Naive B cell (primary cell): ENCODE data around the gene DGCR6. TPM values are rescaled to one million over a fixed set of nuclear protein-coding genes. Genes with fewer than 3 reads are reported as not detected.
A peak's percentile ranks its signal among the peaks of the same experiment; 100 is the strongest.
"Not testable (repeated sequence)": the region's sequence is repeated elsewhere in the genome, so short reads cannot be mapped to it uniquely, and the experiment has no call there.

ENCODE experiments used
- ATAC-seq, 2 donors: fragments of 150-1000 bp; cut with Tn5 transposase; 2 replicates each; pipeline ENCODE4 v1.10.0; 2021; ENCODE audit warnings: low read depth in 2 of 2, mild to moderate bottlenecking in 2 of 2, moderate library complexity in 2 of 2
- DNase-seq: peaks from one replicate; pipeline ENCODE4 v3.0.0; 2022
- H3K27ac Mint-ChIP-seq, 6 donors: one replicate each; pipeline ENCODE4 v1.8.0; 2020 to 2022; ENCODE audit warnings: mild to moderate bottlenecking in 6 of 6, mixed read lengths in 6 of 6, moderate library complexity in 5 of 6, inconsistent platforms in 2 of 6
- H3K27me3 Mint-ChIP-seq, 3 donors: one replicate each; pipeline ENCODE4 v1.8.0; 2021 to 2022; ENCODE audit warnings: mixed read lengths in 3 of 3, mild to moderate bottlenecking in 1 of 3
- H3K36me3 Mint-ChIP-seq, 2 donors: one replicate each; pipeline ENCODE4 v1.8.0; 2020 to 2022; ENCODE audit warnings: mixed read lengths in 2 of 2, inconsistent platforms in 1 of 2, mild to moderate bottlenecking in 1 of 2
- H3K4me1 Mint-ChIP-seq, 3 donors: one replicate each; pipeline ENCODE4 v1.8.0; 2020 to 2022; ENCODE audit warnings: mixed read lengths in 3 of 3, inconsistent platforms in 1 of 3, mild to moderate bottlenecking in 1 of 3, moderate library complexity in 1 of 3
- H3K4me3 Mint-ChIP-seq, 8 donors: one replicate each; pipeline ENCODE4 v1.8.0; 2020 to 2022; ENCODE audit warnings: mild to moderate bottlenecking in 8 of 8, mixed read lengths in 8 of 8, moderate library complexity in 8 of 8, inconsistent platforms in 2 of 8
- H3K9me3 Mint-ChIP-seq, 7 donors: one replicate each; pipeline ENCODE4 v1.8.0; 2020 to 2022; ENCODE audit warnings: mixed read lengths in 7 of 7, mild to moderate bottlenecking in 5 of 7, inconsistent platforms in 2 of 7, moderate library complexity in 1 of 7
- polyA plus RNA-seq, 6 donors: library from polyadenylated mRNA; unstranded; fragments of 300-500 nt; fragmentation: Illumina TruSeq; gene quantifications; one replicate each; pipeline ENCODE4 v1.2.3, GENCODE V29; 2021; ENCODE audit warnings: low read depth in 6 of 6

DGCR6 gene
- 1 to 10 TPM in 3 of 6 donors, under 1 TPM in 3; 0.58 to 3.0 (median 0.88) TPM for polyA plus RNA-seq

- H3K36me3 Mint-ChIP-seq, result no peaks in the 10 kb centered on the region
- H3K27ac Mint-ChIP-seq, result no peak within 1 kb of the TSS
- H3K4me1 Mint-ChIP-seq, result no peaks in the 10 kb centered on the region
- ATAC-seq, result peak; percentile 92 to 94
- no peaks in the 10 kb centered on the region for H3K9me3 Mint-ChIP-seq
- no peak for DNase-seq
- no peaks in the 10 kb centered on the region for H3K27me3 Mint-ChIP-seq
- no peak within 1 kb of the TSS for H3K4me3 Mint-ChIP-seq
These were observed at the start of gene DGCR6 for GRCh38 chr22:18905540-18906409. Gene DGCR6 (plus strand): TSS chr22:18906320. CDS start chr22:18906375, 55 bp downstream.

DNA sequence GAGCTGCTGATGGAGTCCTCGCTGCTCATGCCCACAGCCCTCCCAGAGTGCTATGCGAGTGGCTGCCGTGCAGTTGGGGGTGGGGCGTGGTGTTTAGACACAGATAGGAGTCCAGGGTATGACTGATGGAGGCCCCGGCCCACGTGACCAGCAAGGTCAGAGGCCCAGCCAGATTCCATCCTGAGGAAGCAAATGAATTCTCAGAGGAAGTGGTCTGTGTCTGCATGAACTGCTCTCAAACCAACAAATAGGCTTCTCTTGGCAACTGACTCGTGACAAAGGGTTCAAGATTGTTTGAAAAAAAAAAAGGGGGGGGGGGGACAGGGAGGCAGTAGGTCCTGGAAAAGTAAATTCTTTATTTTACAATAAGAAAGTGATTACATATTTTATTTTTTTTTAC, 46.8 kb upstream of the DGCR6 start:
- not testable (repeated sequence) for H3K27ac Mint-ChIP-seq, DNase-seq, H3K4me3 Mint-ChIP-seq, H3K4me1 Mint-ChIP-seq, H3K27me3 Mint-ChIP-seq, H3K9me3 Mint-ChIP-seq, ATAC-seq, H3K36me3 Mint-ChIP-seq

GRCh38 chr22:18881260-18881659, 24.9 kb upstream of the DGCR6 start:
- H3K4me3 Mint-ChIP-seq, H3K36me3 Mint-ChIP-seq, H3K27ac Mint-ChIP-seq, DNase-seq, H3K9me3 Mint-ChIP-seq, ATAC-seq, H3K4me1 Mint-ChIP-seq, H3K27me3 Mint-ChIP-seq: not testable (repeated sequence)

DNA sequence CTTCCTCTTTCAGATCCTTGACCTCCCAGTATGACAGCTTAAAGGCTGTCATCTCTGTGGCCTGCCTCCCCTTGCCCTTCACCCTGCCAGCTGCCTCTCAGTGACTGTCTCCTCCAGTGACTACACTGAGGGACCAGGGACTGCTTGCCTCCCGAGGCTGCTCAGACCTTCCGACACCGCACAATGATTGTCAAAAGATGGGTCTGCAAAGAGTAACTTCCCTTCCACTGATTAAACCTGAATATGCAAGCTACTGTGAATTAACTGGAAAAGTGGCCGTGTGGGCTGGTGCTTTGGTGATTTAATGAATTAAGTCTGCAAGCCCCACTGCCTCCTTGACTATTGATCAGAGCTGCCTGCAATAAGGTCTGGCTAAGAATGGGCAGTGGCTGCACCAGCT, 21.7 kb upstream of the DGCR6 start:
- H3K4me3 Mint-ChIP-seq, DNase-seq, H3K9me3 Mint-ChIP-seq: not testable (repeated sequence)

DNA sequence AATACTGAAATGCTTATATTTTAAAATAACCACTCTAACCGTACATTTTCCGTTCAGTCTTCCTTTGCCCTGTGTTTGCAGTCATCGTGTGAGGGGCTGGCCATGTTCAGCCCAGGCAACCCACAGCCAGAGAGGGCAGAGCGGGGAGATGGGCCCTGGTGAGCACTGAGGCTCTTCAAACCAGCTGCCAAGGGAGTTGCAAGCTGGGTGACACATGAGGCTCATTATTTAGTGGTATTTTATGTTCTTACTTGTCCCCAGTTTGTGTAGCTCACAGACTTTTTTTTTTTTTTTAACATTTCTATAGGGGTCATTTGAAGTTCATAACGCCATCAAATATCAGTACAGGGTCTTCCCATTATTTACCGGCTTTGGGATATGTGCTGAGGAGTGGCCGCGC, 18.0 kb upstream of the DGCR6 start:
- Mint-ChIP-seq H3K27me3 (no peaks in the 10 kb centered on the region), H3K36me3 (no peaks in the 10 kb centered on the region), H3K9me3 (peaks cover 0 to 2% (median 0%) of the 10 kb centered on the region in 7 donors), H3K27ac (no peak overlapping the region), H3K4me1 (no peaks in the 10 kb centered on the region), H3K4me3 (no peak overlapping the region)
- ATAC-seq (no peak), DNase-seq (no peak)

More for the DNA sequence above, 21.7 kb upstream of the DGCR6 start:
- not testable (repeated sequence) for H3K36me3 Mint-ChIP-seq, ATAC-seq, H3K27me3 Mint-ChIP-seq, H3K27ac Mint-ChIP-seq, H3K4me1 Mint-ChIP-seq

GRCh38 chr22:18890510-18891192, 15.5 kb upstream of the DGCR6 start:
- ATAC-seq, H3K27ac Mint-ChIP-seq, H3K4me1 Mint-ChIP-seq, H3K9me3 Mint-ChIP-seq, H3K4me3 Mint-ChIP-seq, H3K36me3 Mint-ChIP-seq, DNase-seq, H3K27me3 Mint-ChIP-seq: not testable (repeated sequence)

- H3K36me3 Mint-ChIP-seq, H3K4me3 Mint-ChIP-seq, H3K9me3 Mint-ChIP-seq, DNase-seq, H3K4me1 Mint-ChIP-seq, H3K27me3 Mint-ChIP-seq, H3K27ac Mint-ChIP-seq, ATAC-seq: not testable (repeated sequence)
These were observed 12.3 kb upstream of the DGCR6 start for GRCh38 chr22:18893775-18894174.

- H3K9me3 Mint-ChIP-seq, H3K27ac Mint-ChIP-seq, H3K4me1 Mint-ChIP-seq, H3K4me3 Mint-ChIP-seq, H3K27me3 Mint-ChIP-seq, DNase-seq, H3K36me3 Mint-ChIP-seq, ATAC-seq: not testable (repeated sequence)
These were observed 10.0 kb upstream of the DGCR6 start for GRCh38 chr22:18896037-18896657.

DNA sequence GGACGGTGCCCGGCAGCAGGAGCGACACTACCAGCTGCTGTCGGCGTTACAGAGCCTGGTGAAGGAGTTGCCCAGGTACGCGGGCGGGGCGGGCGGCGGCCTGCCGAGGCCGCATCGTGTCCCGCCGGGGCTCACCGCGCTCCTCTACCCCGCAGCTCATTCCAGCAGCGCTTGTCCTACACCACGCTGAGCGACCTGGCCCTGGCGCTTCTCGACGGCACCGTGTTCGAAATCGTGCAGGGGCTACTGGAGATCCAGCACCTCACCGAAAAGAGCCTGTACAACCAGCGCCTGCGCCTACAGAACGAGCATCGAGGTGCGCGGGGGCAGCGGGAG, 258 bp downstream of the DGCR6 start:
- peak in 1 of 2 donors; percentile 29 for ATAC-seq
- H3K9me3 Mint-ChIP-seq, H3K27me3 Mint-ChIP-seq, H3K27ac Mint-ChIP-seq, H3K4me3 Mint-ChIP-seq, H3K36me3 Mint-ChIP-seq, H3K4me1 Mint-ChIP-seq, DNase-seq: not testable (repeated sequence)

DNA sequence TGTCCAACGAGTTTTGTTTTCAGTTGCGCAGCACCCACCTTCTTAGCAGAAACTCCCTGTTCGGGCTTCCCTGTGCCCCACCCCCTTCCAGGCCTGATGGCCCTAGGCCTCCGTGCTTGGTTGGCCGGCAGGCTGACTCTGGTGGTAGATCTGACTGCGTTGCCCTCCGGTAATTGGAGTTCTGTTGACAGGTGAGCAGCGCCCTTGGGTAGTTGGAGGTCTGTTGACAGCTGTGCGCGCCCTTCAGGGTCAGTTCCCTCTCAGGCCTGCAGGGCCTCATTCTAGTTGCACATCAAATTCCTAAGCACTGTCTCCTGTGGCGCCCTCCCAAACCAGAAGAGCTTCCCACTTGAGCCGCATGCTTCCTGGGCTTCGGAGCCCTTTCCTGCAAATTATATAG, 776 bp downstream of the DGCR6 start:
- DNase-seq, result no peak
- H3K4me1 Mint-ChIP-seq, result no peaks in the 10 kb centered on the region
- ATAC-seq, result peak in 1 of 2 donors; percentile 11
- no peak overlapping the region for H3K4me3 Mint-ChIP-seq
- H3K9me3 Mint-ChIP-seq, result no peaks in the 10 kb centered on the region
- no peaks in the 10 kb centered on the region for H3K27me3 Mint-ChIP-seq
- no peak overlapping the region for H3K27ac Mint-ChIP-seq
- H3K36me3 Mint-ChIP-seq, result no peaks in the 10 kb centered on the region

DNA sequence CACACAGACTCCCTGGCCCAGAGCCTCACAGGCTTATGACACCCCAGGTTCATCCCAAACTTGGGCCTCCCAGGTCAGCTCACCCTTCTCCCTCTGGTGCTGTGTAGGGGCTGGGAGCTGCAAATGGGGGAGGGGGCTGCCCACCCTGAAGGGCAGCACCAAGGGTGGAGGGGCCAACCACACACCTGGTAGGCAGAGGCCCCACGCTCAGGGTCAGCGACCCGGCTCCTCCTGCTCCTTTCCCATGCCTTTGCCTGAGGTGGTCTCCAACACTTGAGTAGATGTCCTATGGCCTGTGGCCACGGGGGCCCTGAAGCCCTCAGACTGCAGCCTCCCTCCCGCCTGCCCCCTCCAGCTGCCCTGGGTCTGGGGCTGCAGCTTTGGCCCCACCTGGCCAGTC, 3.4 kb downstream of the DGCR6 start:
- no peak for DNase-seq
- H3K27ac Mint-ChIP-seq, result no peak overlapping the region
- H3K9me3 Mint-ChIP-seq, result no peaks in the 10 kb centered on the region
- H3K27me3 Mint-ChIP-seq, result no peaks in the 10 kb centered on the region
- H3K4me1 Mint-ChIP-seq, result no peaks in the 10 kb centered on the region
- no peaks in the 10 kb centered on the region for H3K36me3 Mint-ChIP-seq
- ATAC-seq, result no peak
- no peak overlapping the region for H3K4me3 Mint-ChIP-seq

DNA sequence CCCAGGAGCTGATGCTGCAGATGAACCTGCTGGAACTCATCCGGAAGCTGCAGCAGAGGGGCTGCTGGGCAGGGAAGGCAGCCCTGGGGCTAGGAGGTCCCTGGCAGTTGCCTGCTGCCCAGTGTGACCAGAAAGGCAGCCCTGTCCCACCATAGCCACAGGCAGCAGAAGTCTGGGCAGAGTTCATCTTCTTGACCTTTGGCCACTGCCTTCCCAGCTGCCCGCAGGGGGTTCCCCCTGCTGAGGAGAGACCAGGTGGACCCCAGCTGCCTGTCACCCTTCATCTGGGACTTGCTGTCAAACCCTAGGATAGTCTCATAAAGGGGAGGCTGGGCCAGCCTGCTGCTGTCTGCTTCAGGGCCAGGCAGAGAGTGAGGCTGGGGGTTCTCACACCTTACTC, 5.4 kb downstream of the DGCR6 start:
- H3K27ac Mint-ChIP-seq, H3K27me3 Mint-ChIP-seq, DNase-seq, H3K4me3 Mint-ChIP-seq, H3K4me1 Mint-ChIP-seq, ATAC-seq, H3K36me3 Mint-ChIP-seq, H3K9me3 Mint-ChIP-seq: not testable (repeated sequence)

DNA sequence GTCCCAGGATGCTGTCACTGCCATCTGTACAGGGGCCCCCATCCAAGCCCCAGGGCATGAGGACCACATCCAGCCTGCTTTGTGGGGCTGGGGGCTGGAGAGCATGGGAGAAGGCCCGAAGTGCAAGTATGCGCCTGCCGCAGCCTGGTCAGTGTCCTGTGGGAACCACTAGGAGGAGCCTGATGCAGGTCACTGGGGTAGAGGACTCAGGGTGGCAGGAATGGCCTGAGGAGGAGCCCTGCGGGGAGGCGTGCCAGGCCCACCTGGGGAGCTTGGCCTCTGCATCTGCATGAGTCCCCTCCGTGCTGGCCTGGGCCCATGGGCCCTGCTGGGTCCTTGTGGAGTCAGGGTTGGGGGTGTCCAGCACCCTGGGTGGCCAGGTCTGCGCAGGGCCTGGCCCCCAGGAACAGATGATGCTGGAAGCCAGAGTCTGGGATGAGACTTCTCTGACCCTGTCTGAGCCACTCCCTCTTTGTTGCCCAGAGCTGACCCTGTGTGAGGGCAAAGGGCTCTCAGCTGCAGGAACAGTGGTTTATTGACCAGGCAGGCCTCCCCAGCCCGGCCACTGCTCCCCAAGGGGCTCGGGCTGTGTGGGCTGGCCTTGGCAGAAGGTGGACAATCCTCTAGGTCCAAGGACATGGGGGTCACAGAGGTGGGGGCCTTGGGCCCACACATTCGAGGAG, 6.3 kb downstream of the DGCR6 start:
- not testable (repeated sequence) for ATAC-seq, H3K9me3 Mint-ChIP-seq, H3K36me3 Mint-ChIP-seq, DNase-seq, H3K4me3 Mint-ChIP-seq, H3K4me1 Mint-ChIP-seq, H3K27me3 Mint-ChIP-seq, H3K27ac Mint-ChIP-seq
